Astrocyte of the spinal cord (primary cell): Measurements from ENCODE around the gene FGFR3.
A peak's percentile ranks its signal among the peaks of the same experiment; 100 is the strongest.

Experiments
- DNase-seq: peaks from one replicate; pipeline ENCODE4 v3.0.0; 2011; ENCODE audit warnings: low read depth, low spot score
- H3K4me3 ChIP-seq: 2 replicates; pipeline ENCODE4 v1.5.1; 2011; ENCODE audit warnings: low read depth, mild to moderate bottlenecking, low read length, moderate library complexity
- in situ Hi-C: cut with HindIII; loops from 2 replicates; pipeline ENCODE4 v1.10.0; 2017; ENCODE audit warnings: low sequenced_read_pairs
- TF ChIP-seq, protein P1 (sequence below): IDR thresholded peaks from 2 replicates; pipeline ENCODE4 v1.5.1; 2012; ENCODE audit warnings: low read depth, mild to moderate bottlenecking, low read length, inconsistent platforms

Gene FGFR3

DNA sequence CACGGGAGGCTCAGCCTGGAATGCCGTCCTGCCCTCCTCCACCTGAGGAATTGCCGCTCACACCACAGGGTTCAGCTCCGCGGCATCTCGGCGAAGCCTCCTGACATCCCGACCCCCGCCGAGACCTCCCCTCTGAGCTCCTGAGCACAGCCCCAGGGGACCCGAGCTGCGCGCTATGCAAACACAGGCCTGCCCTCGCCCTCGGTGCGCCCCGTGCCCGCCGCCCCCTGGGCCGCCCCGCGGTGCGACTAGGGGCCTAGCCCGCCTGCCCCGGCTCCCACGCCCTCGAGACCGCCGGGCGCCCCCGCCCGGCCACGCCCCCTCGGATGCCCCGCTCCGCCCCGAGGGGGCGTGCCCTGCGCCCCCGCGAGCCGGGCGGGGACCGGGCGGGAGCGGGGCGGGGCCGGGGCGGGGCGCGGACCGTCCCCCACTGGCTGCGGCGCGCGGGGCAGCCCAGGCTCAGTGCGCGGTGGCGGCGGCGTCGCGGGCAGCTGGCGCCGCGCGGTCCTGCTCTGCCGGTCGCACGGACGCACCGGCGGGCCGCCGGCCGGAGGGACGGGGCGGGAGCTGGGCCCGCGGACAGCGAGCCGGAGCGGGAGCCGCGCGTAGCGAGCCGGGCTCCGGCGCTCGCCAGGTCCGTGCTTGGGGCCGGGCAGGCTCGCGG, at the start of gene FGFR3:
TSS of gene FGFR3 (plus strand) at position 462 of the 664 bp plus-strand sequence. CDS start 642 bp downstream, outside the sequence.
- in situ Hi-C loops: no loop called here
- H3K4me3 ChIP-seq: peak within 1 kb of the TSS; percentile 21
- DNase-seq: no peak
- TF ChIP-seq, protein P1, sequence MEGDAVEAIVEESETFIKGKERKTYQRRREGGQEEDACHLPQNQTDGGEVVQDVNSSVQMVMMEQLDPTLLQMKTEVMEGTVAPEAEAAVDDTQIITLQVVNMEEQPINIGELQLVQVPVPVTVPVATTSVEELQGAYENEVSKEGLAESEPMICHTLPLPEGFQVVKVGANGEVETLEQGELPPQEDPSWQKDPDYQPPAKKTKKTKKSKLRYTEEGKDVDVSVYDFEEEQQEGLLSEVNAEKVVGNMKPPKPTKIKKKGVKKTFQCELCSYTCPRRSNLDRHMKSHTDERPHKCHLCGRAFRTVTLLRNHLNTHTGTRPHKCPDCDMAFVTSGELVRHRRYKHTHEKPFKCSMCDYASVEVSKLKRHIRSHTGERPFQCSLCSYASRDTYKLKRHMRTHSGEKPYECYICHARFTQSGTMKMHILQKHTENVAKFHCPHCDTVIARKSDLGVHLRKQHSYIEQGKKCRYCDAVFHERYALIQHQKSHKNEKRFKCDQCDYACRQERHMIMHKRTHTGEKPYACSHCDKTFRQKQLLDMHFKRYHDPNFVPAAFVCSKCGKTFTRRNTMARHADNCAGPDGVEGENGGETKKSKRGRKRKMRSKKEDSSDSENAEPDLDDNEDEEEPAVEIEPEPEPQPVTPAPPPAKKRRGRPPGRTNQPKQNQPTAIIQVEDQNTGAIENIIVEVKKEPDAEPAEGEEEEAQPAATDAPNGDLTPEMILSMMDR: no peak

DNA sequence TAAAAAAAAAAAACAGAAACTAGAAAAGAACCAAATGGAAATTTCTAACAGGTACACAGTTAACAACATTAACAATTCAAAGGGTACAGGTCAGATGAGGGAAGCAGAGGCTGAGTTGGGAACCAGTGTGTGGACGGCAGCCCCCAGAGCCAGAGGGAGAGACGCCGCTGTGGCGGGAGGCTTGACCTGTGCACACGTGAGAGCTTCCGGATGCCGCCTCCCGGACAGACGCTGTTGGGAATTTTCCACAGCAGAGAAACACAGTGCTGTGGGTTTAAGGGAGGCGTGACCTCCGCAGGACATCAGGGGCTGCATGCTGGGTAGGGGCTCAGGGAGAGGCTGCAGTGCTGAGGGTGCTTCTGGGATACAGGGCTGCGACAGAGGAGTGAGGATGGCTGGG, 49.5 kb upstream of the FGFR3 start:
- TF ChIP-seq, protein P1: no peak
- H3K4me3 ChIP-seq: no peak overlapping the region
- in situ Hi-C loops: no loop called here

DNA sequence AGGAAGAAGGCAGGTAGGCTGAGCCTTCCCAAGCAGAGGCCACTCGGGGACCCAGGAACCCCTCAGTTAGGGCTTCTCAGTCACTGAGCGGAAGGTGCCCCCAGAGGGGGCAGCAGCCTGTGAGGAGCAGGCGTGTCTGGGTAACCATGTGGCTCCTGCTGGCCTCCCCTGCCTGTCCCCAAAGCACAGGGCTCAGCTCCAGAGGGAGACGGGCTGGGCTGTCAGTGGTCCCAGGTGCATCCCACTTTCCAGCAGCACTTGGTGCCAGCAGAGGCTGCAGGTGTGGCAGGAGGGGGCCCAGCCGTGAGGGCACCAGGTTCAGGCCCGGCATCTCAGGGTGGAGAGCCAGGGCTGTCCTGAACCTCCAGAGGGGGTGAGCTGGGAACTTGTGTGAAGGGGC, 49.1 kb upstream of the FGFR3 start:
- no peak for DNase-seq
- H3K4me3 ChIP-seq: no peak overlapping the region
- TF ChIP-seq, protein P1: no peak
- in situ Hi-C loops: no loop called here

More for the DNA sequence above, 49.5 kb upstream of the FGFR3 start:
- DNase-seq: no peak

DNA sequence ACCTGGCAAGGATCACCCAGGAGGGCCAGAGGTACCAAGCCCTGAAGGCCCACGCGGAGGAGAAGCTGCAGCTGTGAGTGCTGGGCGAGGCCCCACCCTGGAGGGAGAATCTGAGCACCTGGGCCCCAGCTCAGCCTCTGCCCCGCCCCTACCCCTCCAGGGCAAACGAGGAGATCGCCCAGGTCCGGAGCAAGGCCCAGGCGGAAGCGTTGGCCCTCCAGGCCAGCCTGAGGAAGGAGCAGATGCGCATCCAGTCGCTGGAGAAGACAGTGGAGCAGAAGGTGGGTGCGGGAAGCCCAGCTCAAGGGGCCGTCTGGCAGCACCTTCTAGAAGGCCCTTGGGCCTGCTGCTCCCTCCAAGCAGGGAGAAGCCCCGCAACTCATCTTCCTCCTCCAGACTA, 48.5 kb upstream of the FGFR3 start:
- in situ Hi-C loops: no loop called here
- H3K4me3 ChIP-seq: no peak overlapping the region
- TF ChIP-seq, protein P1: no peak
- no peak for DNase-seq

DNA sequence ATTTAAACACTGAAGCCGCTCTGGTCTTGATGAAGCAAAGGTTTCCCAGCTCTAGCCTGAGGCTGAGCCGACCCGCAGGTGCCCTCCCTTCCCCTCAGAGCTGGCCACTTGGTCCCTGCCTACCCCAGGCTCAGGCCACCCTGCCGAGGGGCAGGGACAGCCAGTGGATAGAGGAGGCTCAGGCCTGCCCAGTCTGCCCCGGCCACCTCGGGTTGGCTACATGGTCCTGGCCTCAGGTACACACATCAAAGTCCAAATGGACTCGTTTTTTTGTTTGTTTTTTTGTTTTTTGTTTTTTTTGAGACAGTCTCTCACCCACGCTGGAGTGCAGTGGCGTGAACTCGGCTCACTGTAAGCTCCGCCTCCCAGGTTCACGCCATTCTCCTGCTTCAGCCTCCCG, 47.9 kb upstream of the FGFR3 start:
- in situ Hi-C loops: no loop called here
- DNase-seq: no peak
- TF ChIP-seq, protein P1: no peak
- no peak overlapping the region for H3K4me3 ChIP-seq

DNA sequence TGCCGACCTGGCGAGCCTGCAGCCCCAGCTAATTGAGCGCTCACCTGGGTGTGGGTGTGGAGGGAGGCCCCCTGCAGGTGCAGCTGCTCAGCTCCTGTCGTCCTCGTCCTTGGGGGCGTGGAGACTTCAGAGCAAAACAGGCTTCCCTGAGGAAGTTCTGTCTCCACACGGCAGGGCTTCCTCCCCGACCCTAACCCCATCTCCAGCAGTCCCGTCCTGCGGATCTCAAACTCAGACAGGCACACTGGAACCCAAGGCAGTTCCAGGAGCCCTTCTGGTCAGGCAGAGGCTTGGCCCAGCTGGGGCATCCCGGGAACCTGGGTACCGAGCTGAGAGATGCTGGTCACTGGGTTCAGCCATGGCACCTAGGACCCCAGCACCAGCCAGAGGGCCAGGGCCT, 47.4 kb upstream of the FGFR3 start:
- in situ Hi-C loops: no loop called here
- DNase-seq: no peak
- TF ChIP-seq, protein P1: no peak
- no peak overlapping the region for H3K4me3 ChIP-seq
